WTC11 (cell line): ENCODE data around the gene KCNIP1. TPM values are rescaled to one million over a fixed set of nuclear protein-coding genes. Genes with fewer than 3 reads are reported as not detected.

Source experiments
- ATAC-seq: fragments of 200-7000 bp; cut with Tn5 transposase; 2 replicates; pipeline ENCODE4 v1.10.0; 2021; ENCODE audit warnings: mild to moderate bottlenecking, moderate library complexity
- CTCF ChIA-PET: fragments of 300-600 bp; sonication (Branson Sonifier 250); formaldehyde crosslinking; loops from one replicate; lab custom pipeline; 2021; ENCODE audit warnings: antibody characterized with exemption; lab: Charles Lee
- POLR2A ChIA-PET: fragments of 350-600 bp; sonication (Branson Sonifier 250); formaldehyde crosslinking; loops from one replicate; lab custom pipeline; 2021; ENCODE audit warnings: antibody characterized with exemption; lab: Charles Lee
- DNase-seq: peaks from one replicate; pipeline ENCODE4 v3.0.0; 2021; ENCODE audit warnings: low spot score
- H3K27ac Mint-ChIP-seq: 2 replicates; pipeline ENCODE4 v1.8.0; 2021; ENCODE audit warnings: mixed read lengths
- H3K27me3 Mint-ChIP-seq: 2 replicates; pipeline ENCODE4 v1.8.0; 2021; ENCODE audit warnings: low read depth, mild to moderate bottlenecking, moderate library complexity, mixed read lengths
- H3K36me3 Mint-ChIP-seq: 2 replicates; pipeline ENCODE4 v1.8.0; 2021; ENCODE audit warnings: mixed read lengths
- H3K4me1 Mint-ChIP-seq: 2 replicates; pipeline ENCODE4 v1.8.0; 2022; ENCODE audit warnings: mixed read lengths
- H3K4me3 Mint-ChIP-seq: 2 replicates; pipeline ENCODE4 v1.8.0; 2021; ENCODE audit warnings: mild to moderate bottlenecking, moderate library complexity, mixed read lengths
- H3K9me3 Mint-ChIP-seq: 2 replicates; pipeline ENCODE4 v1.8.0; 2021; ENCODE audit warnings: mixed read lengths
- ATF1 ChIP-seq: sonication (generic); formaldehyde crosslinking; IDR thresholded peaks from 2 replicates; pipeline ENCODE4 v1.8.1; 2023; ENCODE audit warnings: mild to moderate bottlenecking, moderate library complexity, missing genetic modification reagents
- FOXP1 ChIP-seq: sonication (generic); formaldehyde crosslinking; IDR thresholded peaks from 2 replicates; pipeline ENCODE4 v1.8.0; 2022; ENCODE audit warnings: missing genetic modification reagents, mild to moderate bottlenecking, moderate library complexity, borderline replicate concordance
- GRHL2 ChIP-seq: fragments of 250-450 bp; sonication (Bioruptor Pico); IDR thresholded peaks from 2 replicates; pipeline ENCODE4 v1.8.0; 2022; ENCODE audit warnings: mild to moderate bottlenecking, moderate library complexity; ENCODE audit not compliant: insufficient replicate concordance, severe bottlenecking
- PRDM15 ChIP-seq: sonication (generic); formaldehyde crosslinking; IDR thresholded peaks from 2 replicates; pipeline ENCODE4 v1.8.0; 2022; ENCODE audit warnings: missing genetic modification reagents
- RELA ChIP-seq: sonication (generic); formaldehyde crosslinking; IDR thresholded peaks from 2 replicates; pipeline ENCODE4 v1.8.1; 2022; ENCODE audit warnings: missing genetic modification reagents, mild to moderate bottlenecking, borderline replicate concordance
- SOX15 ChIP-seq: fragments of 250-450 bp; sonication (Bioruptor Pico); IDR thresholded peaks from 2 replicates; pipeline ENCODE4 v1.9.0; 2021; ENCODE audit warnings: mild to moderate bottlenecking
- ZBTB43 ChIP-seq: sonication (generic); formaldehyde crosslinking; IDR thresholded peaks from 2 replicates; pipeline ENCODE4 v1.8.1; 2023; ENCODE audit warnings: mild to moderate bottlenecking, missing genetic modification reagents
- ZNF121 ChIP-seq: sonication (generic); formaldehyde crosslinking; IDR thresholded peaks from 2 replicates; pipeline ENCODE4 v1.8.0; 2023; ENCODE audit warnings: missing genetic modification reagents
- ZNF317 ChIP-seq: sonication (generic); formaldehyde crosslinking; IDR thresholded peaks from 2 replicates; pipeline ENCODE4 v1.8.1; 2023; ENCODE audit warnings: low read depth, mild to moderate bottlenecking, moderate library complexity, missing genetic modification reagents, borderline replicate concordance
- total RNA-seq: library from RNA; stranded (reverse); gene quantifications from 3 replicates; pipeline ENCODE4 v1.2.3, GENCODE V29; 2021
- TF ChIP-seq, protein P1 (sequence below): sonication (generic); formaldehyde crosslinking; IDR thresholded peaks from 2 replicates; pipeline ENCODE4 v1.8.1; 2023; ENCODE audit warnings: mild to moderate bottlenecking, missing genetic modification reagents, borderline replicate concordance
- TF ChIP-seq, protein P2 (sequence below): sonication (generic); formaldehyde crosslinking; IDR thresholded peaks from 2 replicates; pipeline ENCODE4 v1.8.0; 2022; ENCODE audit warnings: mild to moderate bottlenecking, missing genetic modification reagents
- TF ChIP-seq, protein P3 (sequence below): sonication (generic); formaldehyde crosslinking; IDR thresholded peaks from 2 replicates; pipeline ENCODE4 v1.8.0; 2023; ENCODE audit warnings: mild to moderate bottlenecking, missing genetic modification reagents

The KCNIP1 gene
- total RNA-seq, 1 experiment from 2014 or later, result 0.59 TPM

GRCh38 chr5:170473642-170474041, 30.2 kb upstream of the KCNIP1 start:
- Mint-ChIP-seq H3K9me3 (peaks cover 4% of the 10 kb centered on the region; the same call in 1 of the 2 replicates), H3K27me3 (no peaks in the 10 kb centered on the region; the same call in 1 of the 2 replicates), H3K4me1 (peaks cover 20% of the 10 kb centered on the region), H3K4me3 (no peak overlapping the region), H3K36me3 (0 out of 2 replicates have a peak, but pooled peaks cover 3% of the 10 kb centered on the region), H3K27ac (no peak overlapping the region; the same call in 1 of the 2 replicates)
- ChIA-PET CTCF (interaction anchor here (0.9 to 1.6 kb wide), 4 partner anchors 10 to 159 kb away, joined by 4 to 8 read pairs (median 5); no protein-coding TSS in a partner anchor), POLR2A (no interaction called here)
- ATAC-seq, result no peak
- TF ChIP-seq, protein P1, sequence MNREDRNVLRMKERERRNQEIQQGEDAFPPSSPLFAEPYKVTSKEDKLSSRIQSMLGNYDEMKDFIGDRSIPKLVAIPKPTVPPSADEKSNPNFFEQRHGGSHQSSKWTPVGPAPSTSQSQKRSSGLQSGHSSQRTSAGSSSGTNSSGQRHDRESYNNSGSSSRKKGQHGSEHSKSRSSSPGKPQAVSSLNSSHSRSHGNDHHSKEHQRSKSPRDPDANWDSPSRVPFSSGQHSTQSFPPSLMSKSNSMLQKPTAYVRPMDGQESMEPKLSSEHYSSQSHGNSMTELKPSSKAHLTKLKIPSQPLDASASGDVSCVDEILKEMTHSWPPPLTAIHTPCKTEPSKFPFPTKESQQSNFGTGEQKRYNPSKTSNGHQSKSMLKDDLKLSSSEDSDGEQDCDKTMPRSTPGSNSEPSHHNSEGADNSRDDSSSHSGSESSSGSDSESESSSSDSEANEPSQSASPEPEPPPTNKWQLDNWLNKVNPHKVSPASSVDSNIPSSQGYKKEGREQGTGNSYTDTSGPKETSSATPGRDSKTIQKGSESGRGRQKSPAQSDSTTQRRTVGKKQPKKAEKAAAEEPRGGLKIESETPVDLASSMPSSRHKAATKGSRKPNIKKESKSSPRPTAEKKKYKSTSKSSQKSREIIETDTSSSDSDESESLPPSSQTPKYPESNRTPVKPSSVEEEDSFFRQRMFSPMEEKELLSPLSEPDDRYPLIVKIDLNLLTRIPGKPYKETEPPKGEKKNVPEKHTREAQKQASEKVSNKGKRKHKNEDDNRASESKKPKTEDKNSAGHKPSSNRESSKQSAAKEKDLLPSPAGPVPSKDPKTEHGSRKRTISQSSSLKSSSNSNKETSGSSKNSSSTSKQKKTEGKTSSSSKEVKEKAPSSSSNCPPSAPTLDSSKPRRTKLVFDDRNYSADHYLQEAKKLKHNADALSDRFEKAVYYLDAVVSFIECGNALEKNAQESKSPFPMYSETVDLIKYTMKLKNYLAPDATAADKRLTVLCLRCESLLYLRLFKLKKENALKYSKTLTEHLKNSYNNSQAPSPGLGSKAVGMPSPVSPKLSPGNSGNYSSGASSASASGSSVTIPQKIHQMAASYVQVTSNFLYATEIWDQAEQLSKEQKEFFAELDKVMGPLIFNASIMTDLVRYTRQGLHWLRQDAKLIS (CRISPR knock-in tag), result no peak
- TF ChIP-seq, protein P2, sequence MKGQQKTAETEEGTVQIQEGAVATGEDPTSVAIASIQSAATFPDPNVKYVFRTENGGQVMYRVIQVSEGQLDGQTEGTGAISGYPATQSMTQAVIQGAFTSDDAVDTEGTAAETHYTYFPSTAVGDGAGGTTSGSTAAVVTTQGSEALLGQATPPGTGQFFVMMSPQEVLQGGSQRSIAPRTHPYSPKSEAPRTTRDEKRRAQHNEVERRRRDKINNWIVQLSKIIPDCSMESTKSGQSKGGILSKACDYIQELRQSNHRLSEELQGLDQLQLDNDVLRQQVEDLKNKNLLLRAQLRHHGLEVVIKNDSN (CRISPR knock-in tag), result no peak
- TF ChIP-seq PRDM15 (CRISPR knock-in tag) (no peak), FOXP1 (CRISPR knock-in tag) (no peak), GRHL2 (CRISPR knock-in tag) (no peak), ZBTB43 (CRISPR knock-in tag) (no peak), ATF1 (CRISPR knock-in tag) (no peak), RELA (CRISPR knock-in tag) (no peak), ZNF317 (CRISPR knock-in tag) (no peak), SOX15 (CRISPR knock-in tag) (no peak), ZNF121 (CRISPR knock-in tag) (no peak)
- TF ChIP-seq, protein P3, sequence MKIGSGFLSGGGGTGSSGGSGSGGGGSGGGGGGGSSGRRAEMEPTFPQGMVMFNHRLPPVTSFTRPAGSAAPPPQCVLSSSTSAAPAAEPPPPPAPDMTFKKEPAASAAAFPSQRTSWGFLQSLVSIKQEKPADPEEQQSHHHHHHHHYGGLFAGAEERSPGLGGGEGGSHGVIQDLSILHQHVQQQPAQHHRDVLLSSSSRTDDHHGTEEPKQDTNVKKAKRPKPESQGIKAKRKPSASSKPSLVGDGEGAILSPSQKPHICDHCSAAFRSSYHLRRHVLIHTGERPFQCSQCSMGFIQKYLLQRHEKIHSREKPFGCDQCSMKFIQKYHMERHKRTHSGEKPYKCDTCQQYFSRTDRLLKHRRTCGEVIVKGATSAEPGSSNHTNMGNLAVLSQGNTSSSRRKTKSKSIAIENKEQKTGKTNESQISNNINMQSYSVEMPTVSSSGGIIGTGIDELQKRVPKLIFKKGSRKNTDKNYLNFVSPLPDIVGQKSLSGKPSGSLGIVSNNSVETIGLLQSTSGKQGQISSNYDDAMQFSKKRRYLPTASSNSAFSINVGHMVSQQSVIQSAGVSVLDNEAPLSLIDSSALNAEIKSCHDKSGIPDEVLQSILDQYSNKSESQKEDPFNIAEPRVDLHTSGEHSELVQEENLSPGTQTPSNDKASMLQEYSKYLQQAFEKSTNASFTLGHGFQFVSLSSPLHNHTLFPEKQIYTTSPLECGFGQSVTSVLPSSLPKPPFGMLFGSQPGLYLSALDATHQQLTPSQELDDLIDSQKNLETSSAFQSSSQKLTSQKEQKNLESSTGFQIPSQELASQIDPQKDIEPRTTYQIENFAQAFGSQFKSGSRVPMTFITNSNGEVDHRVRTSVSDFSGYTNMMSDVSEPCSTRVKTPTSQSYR (CRISPR knock-in tag), result no peak
- no peak for DNase-seq
